Kidney (tissue), 14 donors: ENCODE results near the gene NDOR1. TPM values are rescaled to one million over a fixed set of nuclear protein-coding genes. Genes with fewer than 3 reads are reported as not detected.

ENCODE experiments used
- DNase-seq, 5 donors: peaks; one replicate each; pipeline ENCODE4 v3.0.0-alpha.2; 2013 to 2020
- FAIRE-seq: peaks from 2 replicates; lab custom pipeline; 2012; peaks lifted over from hg19 to GRCh38; lab: Jason Lieb, UNC
- H3K27ac ChIP-seq, 2 donors: one replicate each; pipeline ENCODE4 v1.7.0; 2013; ENCODE audit warnings: low read depth in 2 of 2, low read length in 2 of 2, inconsistent platforms in 1 of 2
- H3K27me3 ChIP-seq: one replicate; pipeline ENCODE4 v1.7.1; 2013; ENCODE audit warnings: low read length, inconsistent platforms; ENCODE audit not compliant: control insufficient read depth, insufficient read depth
- H3K36me3 ChIP-seq, 3 donors: one replicate each; pipeline versions ENCODE4 v1.7.0 to v1.7.1; 2013; ENCODE audit warnings: low read length in 3 of 3, control low read depth in 1 of 3, inconsistent platforms in 1 of 3; ENCODE audit not compliant: insufficient read depth in 3 of 3, control insufficient read depth in 2 of 3
- H3K4me1 ChIP-seq, 3 donors: one replicate each; pipeline versions ENCODE4 v1.7.0 to v1.7.1; 2013; ENCODE audit warnings: low read length in 3 of 3, inconsistent platforms in 1 of 3, low read depth in 1 of 3; ENCODE audit not compliant: control insufficient read depth in 2 of 3, insufficient read depth in 2 of 3
- H3K4me3 ChIP-seq, 3 donors: one replicate each; pipeline versions ENCODE4 v1.7.0 to v1.8.1; 2013; ENCODE audit warnings: low read length in 3 of 3, control low read depth in 1 of 3, inconsistent platforms in 1 of 3
- H3K9ac ChIP-seq, 3 donors: one replicate each; pipeline versions ENCODE4 v1.7.0 to v1.7.1; 2013; ENCODE audit warnings: low read length in 3 of 3, control low read depth in 1 of 3, inconsistent platforms in 1 of 3
- H3K9me3 ChIP-seq, 3 donors: one replicate each; pipeline versions ENCODE4 v1.7.0 to v1.7.1; 2013; ENCODE audit warnings: low read length in 3 of 3, control low read depth in 1 of 3, inconsistent platforms in 1 of 3; ENCODE audit not compliant: control insufficient read depth in 2 of 3, insufficient read depth in 1 of 3
- intact Hi-C: fragments of 100-400 bp; cut with DNase I; formaldehyde crosslinking; loops from one replicate; pipeline ENCODE4 v1.11.1; 2022
- polyA plus RNA-seq: library from polyadenylated mRNA; stranded (reverse); fragments of 350-450 nt; fragmentation: Illumina TruSeq; extraction: RNeasy Lipid Tissue Mini Kit (QIAGEN cat#74804); gene quantifications from one replicate; pipeline ENCODE4 v1.2.3, GENCODE V29; 2014; ENCODE audit warnings: low read depth, low replicate concordance; ENCODE audit not compliant: insufficient read depth
- total RNA-seq: library from RNA; stranded (reverse); fragmentation: NEBNext Ultra II Directional; extraction: Animal tissue kit (Norgen Biotek cat#: 25700); gene quantifications from one replicate; pipeline ENCODE4 v1.2.1, GENCODE V29; 2021
- TF ChIP-seq, protein P1 (sequence below): IDR thresholded peaks from 3 replicates; pipeline ENCODE4 v1.5.1; 2012; ENCODE audit warnings: mild to moderate bottlenecking, moderate library complexity, borderline replicate concordance; ENCODE audit not compliant: insufficient read depth; ENCODE audit errors: extremely low read depth
- donor health status: control.
- donor health status: control.
- donor health status: control.
- donor health status: control.
- donor health status: control.
- donor health status: DM: yes; HTN: yes; CAD: no.
- donor health status: Normal renal cell carcinoma (clear cell type).

The NDOR1 gene
- total and polyA plus RNA-seq, 2 donors from 2014 or later = 5.9 to 17.8 TPM

DNA sequence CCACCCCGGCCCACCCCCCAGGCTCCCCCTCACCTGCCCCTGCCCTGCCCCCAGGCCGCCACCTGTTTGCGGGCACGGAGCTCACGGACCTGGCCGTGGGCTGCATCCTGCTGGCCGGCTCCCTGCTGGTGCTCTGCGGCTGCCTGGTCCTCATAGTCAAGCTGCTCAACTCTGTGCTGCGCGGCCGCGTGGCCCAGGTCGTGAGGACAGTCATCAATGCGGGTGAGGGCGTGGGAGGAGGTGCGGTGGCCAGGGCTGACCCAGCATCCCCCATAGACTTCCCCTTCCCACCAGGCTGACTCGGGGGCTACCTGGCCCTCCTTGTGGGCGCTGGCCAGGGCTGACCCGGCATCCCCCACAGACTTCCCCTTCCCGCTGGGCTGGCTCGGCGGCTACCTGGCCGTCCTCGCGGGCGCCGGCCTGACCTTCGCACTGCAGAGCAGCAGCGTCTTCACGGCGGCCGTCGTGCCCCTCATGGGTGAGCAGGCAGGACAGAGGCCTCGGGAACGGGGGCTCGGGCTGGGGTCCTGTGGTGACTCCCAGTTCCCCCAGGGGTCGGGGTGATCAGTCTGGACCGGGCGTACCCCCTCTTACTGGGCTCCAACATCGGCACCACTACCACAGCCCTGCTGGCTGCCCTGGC, 28.7 kb downstream of the NDOR1 start:
- no peaks in the 10 kb centered on the region for H3K9me3 ChIP-seq

DNA sequence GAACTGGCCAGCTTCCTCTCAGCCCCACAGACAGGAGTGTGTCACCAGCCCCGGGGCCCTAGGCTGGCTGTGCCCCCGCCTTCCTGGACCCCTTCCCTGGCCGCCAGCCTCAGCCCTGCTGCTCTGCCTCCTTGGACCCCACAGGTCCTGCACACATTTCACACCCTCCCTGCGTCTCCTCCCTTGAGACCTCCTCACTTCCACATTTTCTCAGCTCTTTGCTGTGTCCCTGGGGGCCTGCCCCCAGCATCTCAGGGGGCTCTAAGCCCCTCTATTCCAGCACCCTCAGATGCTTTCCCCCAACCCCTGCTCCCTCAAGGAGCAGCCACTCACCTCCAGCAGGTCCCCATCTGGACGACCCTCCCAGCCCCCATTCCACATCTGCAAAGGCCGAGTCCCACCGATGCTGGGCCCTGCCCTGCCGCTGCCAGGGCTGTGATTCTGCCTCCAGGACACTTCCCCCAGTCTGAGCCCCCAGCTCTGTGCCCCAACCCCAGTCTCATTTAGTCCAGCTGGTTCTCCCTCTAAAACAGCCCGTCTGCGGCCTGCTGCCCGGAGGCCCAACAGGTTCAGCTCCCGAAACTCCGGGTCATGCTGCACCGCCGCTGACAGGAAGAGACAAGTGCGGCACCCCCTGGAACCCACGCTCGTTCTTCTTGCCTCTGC, 29.4 kb downstream of the NDOR1 start:
- no peaks in the 10 kb centered on the region for H3K27me3 ChIP-seq
- no peak for DNase-seq
- intact Hi-C loops = loop anchor here (10.0 kb wide), 1 partner anchor 120 kb away; the partner anchor contains the start of gene DPP7
- no peak overlapping the region for H3K27ac ChIP-seq
- FAIRE-seq = no peak
- H3K4me3 ChIP-seq = no peak overlapping the region
- no peaks in the 10 kb centered on the region for H3K9me3 ChIP-seq
- H3K36me3 ChIP-seq = no peaks in the 10 kb centered on the region
- peaks cover 0 to 8% (median 4%) of the 10 kb centered on the region in 3 donors for H3K4me1 ChIP-seq
- TF ChIP-seq, protein P1, sequence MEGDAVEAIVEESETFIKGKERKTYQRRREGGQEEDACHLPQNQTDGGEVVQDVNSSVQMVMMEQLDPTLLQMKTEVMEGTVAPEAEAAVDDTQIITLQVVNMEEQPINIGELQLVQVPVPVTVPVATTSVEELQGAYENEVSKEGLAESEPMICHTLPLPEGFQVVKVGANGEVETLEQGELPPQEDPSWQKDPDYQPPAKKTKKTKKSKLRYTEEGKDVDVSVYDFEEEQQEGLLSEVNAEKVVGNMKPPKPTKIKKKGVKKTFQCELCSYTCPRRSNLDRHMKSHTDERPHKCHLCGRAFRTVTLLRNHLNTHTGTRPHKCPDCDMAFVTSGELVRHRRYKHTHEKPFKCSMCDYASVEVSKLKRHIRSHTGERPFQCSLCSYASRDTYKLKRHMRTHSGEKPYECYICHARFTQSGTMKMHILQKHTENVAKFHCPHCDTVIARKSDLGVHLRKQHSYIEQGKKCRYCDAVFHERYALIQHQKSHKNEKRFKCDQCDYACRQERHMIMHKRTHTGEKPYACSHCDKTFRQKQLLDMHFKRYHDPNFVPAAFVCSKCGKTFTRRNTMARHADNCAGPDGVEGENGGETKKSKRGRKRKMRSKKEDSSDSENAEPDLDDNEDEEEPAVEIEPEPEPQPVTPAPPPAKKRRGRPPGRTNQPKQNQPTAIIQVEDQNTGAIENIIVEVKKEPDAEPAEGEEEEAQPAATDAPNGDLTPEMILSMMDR = no peak
- H3K9ac ChIP-seq = no peak overlapping the region

More for the DNA sequence above, 28.7 kb downstream of the NDOR1 start:
- TF ChIP-seq, protein P1 = no peak
- intact Hi-C loops = loop anchor here (10.0 kb wide), 1 partner anchor 119 kb away; the partner anchor contains the start of gene DPP7
- no peak for DNase-seq
- Histone ChIP-seq H3K9ac (no peak overlapping the region), H3K36me3 (no peaks in the 10 kb centered on the region), H3K27ac (no peak overlapping the region), H3K4me3 (no peak overlapping the region), H3K27me3 (no peaks in the 10 kb centered on the region), H3K4me1 (peaks cover 0 to 10% (median 7%) of the 10 kb centered on the region in 3 donors)
- FAIRE-seq = no peak

DNA sequence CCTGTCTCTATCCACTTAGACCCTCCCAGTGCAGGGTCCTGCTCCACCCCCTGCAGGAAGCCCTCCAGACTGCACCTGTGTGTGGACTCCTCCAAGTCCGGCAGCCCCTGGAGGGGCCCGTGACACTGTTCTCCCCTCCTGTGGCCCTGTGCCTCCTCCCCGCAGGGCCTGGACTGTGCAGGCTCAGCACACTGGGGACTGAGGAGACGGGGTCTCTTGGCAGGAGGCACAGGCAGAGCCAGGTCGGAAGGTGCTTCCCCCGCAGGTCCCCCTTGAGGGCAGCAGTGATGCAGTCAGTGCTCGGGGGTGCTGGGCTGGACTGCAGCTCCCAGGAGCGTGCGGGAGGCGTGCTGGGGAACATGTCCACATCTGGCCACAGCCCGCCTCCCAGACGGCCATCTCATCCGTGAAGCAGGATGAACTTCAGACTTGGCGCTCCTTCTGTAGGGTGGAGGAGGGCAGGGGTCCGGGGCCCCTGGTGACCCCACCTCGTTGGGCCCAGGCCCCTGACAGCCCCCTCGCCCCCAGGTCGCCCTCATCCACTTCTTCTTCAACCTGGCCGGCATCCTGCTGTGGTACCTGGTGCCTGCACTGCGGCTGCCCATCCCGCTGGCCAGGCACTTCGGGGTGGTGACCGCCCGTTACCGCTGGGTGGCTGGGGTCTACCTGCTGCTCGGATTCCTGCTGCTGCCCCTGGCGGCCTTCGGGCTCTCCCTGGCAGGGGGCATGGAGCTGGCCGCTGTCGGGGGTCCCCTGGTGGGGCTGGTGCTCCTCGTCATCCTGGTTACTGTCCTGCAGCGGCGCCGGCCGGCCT, 30.1 kb downstream of the NDOR1 start:
- no peaks in the 10 kb centered on the region for H3K36me3 ChIP-seq
- intact Hi-C loops = loop anchor here (10.0 kb wide), 1 partner anchor 121 kb away; the partner anchor contains the start of gene DPP7
- H3K27ac ChIP-seq = no peak overlapping the region
- H3K4me1 ChIP-seq = peaks cover 0 to 8% (median 4%) of the 10 kb centered on the region in 3 donors
- no peak for FAIRE-seq
- TF ChIP-seq, protein P1 = no peak
- H3K27me3 ChIP-seq = no peaks in the 10 kb centered on the region
- H3K4me3 ChIP-seq = no peak overlapping the region
- no peak overlapping the region for H3K9ac ChIP-seq
- no peaks in the 10 kb centered on the region for H3K9me3 ChIP-seq
- DNase-seq = no peak
